Activated T-cell treated with anti-CD3 and anti-CD28 coated beads for 24 hours (primary cell): ENCODE measurements around the gene SLC25A27.

Source experiments
- DNase-seq: peaks from one replicate; pipeline ENCODE4 v3.0.0-alpha.2; 2020; ENCODE audit warnings: low read depth

The SLC25A27 gene

DNA sequence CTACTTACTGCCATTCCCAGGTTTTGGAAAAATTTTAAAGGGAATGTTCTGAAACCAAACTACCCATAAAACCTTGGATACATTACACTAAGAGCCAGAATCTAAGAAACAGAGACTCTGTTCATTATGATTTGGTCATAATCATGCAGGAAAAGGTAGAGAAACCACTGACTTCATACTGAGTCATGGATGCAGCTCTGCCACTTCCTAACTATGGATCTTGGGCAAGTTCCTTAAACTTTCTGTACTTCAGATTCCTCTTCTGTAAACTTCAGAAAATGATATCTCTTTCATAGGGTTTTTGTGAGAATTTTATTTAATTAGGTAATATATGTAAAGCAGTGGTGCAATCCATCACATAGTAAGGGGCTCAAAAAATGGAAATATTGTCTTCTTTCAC, 62.4 kb downstream of the SLC25A27 start:
- DNase-seq = no peak

DNA sequence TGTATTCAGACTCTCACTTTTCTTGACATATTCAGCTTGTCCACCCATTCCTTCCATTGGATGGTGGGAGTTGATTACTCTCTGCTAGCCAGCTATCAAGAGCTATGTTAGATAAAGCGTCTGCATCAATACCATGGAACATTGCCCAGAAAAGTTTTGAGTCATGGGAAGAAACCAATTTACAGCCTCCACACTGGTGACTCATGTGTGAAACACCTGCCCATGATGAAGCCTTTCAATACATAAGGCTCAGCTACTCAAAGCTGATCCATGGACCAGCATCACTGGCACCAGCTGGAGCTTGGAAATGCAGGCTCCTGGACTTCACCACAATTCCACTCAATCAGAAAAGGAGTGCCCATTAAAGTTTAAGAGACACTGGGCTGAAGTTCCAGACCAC, 66.3 kb downstream of the SLC25A27 start:
- DNase-seq = no peak

DNA sequence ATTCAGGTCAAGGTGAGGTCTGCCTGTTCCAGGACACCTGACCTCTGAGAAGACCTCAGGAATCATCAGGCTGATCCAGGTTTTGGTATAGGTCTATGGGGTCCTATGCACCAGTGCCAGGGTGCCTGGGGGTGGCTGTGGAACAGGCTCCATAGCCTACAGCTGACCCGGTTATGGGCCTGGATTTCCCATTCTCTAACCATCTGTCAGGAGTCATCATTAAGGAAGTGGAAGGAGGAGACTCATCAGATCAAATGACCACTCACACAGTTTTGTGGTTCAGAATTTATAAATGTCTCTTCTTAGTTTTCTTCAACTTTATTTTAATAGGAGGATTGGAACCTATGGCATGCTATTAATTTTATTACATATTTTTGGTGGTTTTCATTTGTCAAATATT, 67.6 kb downstream of the SLC25A27 start:
- no peak for DNase-seq
